WERI-Rb-1 (cell line): ENCODE results near the gene PCDHGB5.
"Not testable (repeated sequence)": the region's sequence is repeated elsewhere in the genome, so short reads cannot be mapped to it uniquely, and the experiment has no call there.

Source experiments
- DNase-seq: peaks from one replicate; pipeline ENCODE4 v3.0.0-alpha.2; 2020
- H3K27ac ChIP-seq: fragments of 250-450 bp; sonication (Bioruptor Pico); 2 replicates; pipeline ENCODE4 v1.5.1; 2020; ENCODE audit warnings: mild to moderate bottlenecking, moderate library complexity
- H3K27me3 ChIP-seq: fragments of 250-450 bp; sonication (Bioruptor Pico); 2 replicates; pipeline ENCODE4 v1.5.1; 2021; ENCODE audit warnings: mild to moderate bottlenecking, low read depth, moderate library complexity; ENCODE audit not compliant: insufficient read depth, severe bottlenecking
- H3K36me3 ChIP-seq: fragments of 250-450 bp; sonication (Bioruptor Pico); 2 replicates; pipeline ENCODE4 v1.5.1; 2020; ENCODE audit warnings: mild to moderate bottlenecking, moderate library complexity
- H3K4me3 ChIP-seq: 2 replicates; pipeline ENCODE4 v1.5.1; 2011; ENCODE audit warnings: low read depth, mild to moderate bottlenecking, control low read depth, low read length
- H3K9me3 ChIP-seq: fragments of 250-450 bp; sonication (Bioruptor Pico); 2 replicates; pipeline ENCODE4 v1.5.1; 2021; ENCODE audit warnings: mild to moderate bottlenecking, moderate library complexity; ENCODE audit not compliant: severe bottlenecking
- CTCF ChIP-seq: IDR thresholded peaks from 2 replicates; pipeline ENCODE4 v1.5.1; 2011; ENCODE audit warnings: low read depth, mild to moderate bottlenecking, control low read depth, inconsistent platforms, low read length

Gene PCDHGB5

GRCh38 chr5:141388661-141389060 is 9.1 kb upstream of the PCDHGB5 start:
- H3K27me3 ChIP-seq = no peaks in the 10 kb centered on the region
- no peaks in the 10 kb centered on the region for H3K36me3 ChIP-seq
- peaks cover 6% of the 10 kb centered on the region for H3K9me3 ChIP-seq
- no peak for DNase-seq
- H3K4me3 ChIP-seq = no peak overlapping the region
- TF ChIP-seq CTCF = no peak
- no peak overlapping the region for H3K27ac ChIP-seq

GRCh38 chr5:141389153-141390042 is 8.3 kb upstream of the PCDHGB5 start:
- Histone ChIP-seq H3K4me3 (no peak overlapping the region), H3K9me3 (peaks cover 6% of the 10 kb centered on the region), H3K27ac (no peak overlapping the region), H3K36me3 (no peaks in the 10 kb centered on the region), H3K27me3 (no peaks in the 10 kb centered on the region)
- DNase-seq = no peak
- no peak for TF ChIP-seq CTCF

GRCh38 chr5:141392429-141393198 is 5.1 kb upstream of the PCDHGB5 start, which contains the start of gene PCDHGA8:
PCDHGA8 (plus strand) TSS chr5:141392633; CDS start chr5:141392814, 181 bp downstream.
- DNase-seq = no peak
- Histone ChIP-seq H3K9me3 (peaks cover 4% of the 10 kb centered on the region), H3K27me3 (no peaks in the 10 kb centered on the region), H3K36me3 (no peaks in the 10 kb centered on the region), H3K4me3 (no peak within 1 kb of the TSS), H3K27ac (no peak within 1 kb of the TSS)
- TF ChIP-seq CTCF = no peak

- Histone ChIP-seq H3K36me3 (no peaks in the 10 kb centered on the region), H3K27ac (no peak overlapping the region), H3K27me3 (no peaks in the 10 kb centered on the region), H3K9me3 (peaks cover 4% of the 10 kb centered on the region), H3K4me3 (no peak overlapping the region)
- DNase-seq = no peak
- no peak for TF ChIP-seq CTCF
Observed at GRCh38 chr5:141393267-141393666, 4.5 kb upstream of the PCDHGB5 start.

GRCh38 chr5:141394401-141395187 is 3.2 kb upstream of the PCDHGB5 start:
- not testable (repeated sequence) for H3K27me3 ChIP-seq, H3K36me3 ChIP-seq, H3K27ac ChIP-seq, H3K9me3 ChIP-seq, DNase-seq, H3K4me3 ChIP-seq

GRCh38 chr5:141398608-141399007 is 861 bp downstream of the PCDHGB5 start:
- Histone ChIP-seq H3K36me3 (no peaks in the 10 kb centered on the region), H3K4me3 (no peak overlapping the region), H3K27ac (no peak overlapping the region), H3K9me3 (peaks cover 4% of the 10 kb centered on the region), H3K27me3 (no peaks in the 10 kb centered on the region)
- DNase-seq = no peak
- TF ChIP-seq CTCF = no peak
